Mesenchymal stem cell (in vitro differentiated cells and primary cell): ENCODE results near the gene CYB5R3.
"Not testable (repeated sequence)": the region's sequence is repeated elsewhere in the genome, so short reads cannot be mapped to it uniquely, and the experiment has no call there.

ENCODE experiments used
- DNase-seq: peaks from one replicate; pipeline ENCODE4 v3.0.0-alpha.2; 2013
- H2AFZ ChIP-seq: one replicate; pipeline ENCODE4 v1.6.1; 2013; ENCODE audit warnings: low read depth, mild to moderate bottlenecking, control low read depth, inconsistent platforms, low read length, moderate library complexity
- H2AK5ac ChIP-seq: 2 replicates; pipeline ENCODE4 v1.6.1; 2013; ENCODE audit warnings: low read length, moderate library complexity, mild to moderate bottlenecking, inconsistent platforms; ENCODE audit not compliant: severe bottlenecking
- H2BK120ac ChIP-seq: one replicate; pipeline ENCODE4 v1.6.1; 2013; ENCODE audit warnings: low read depth, mild to moderate bottlenecking, inconsistent platforms, low read length, moderate library complexity
- H2BK12ac ChIP-seq, 2 experiments: one replicate each; pipeline ENCODE4 v1.6.1; 2013; ENCODE audit warnings: inconsistent platforms in 2 of 2, low read length in 2 of 2, mild to moderate bottlenecking in 2 of 2, moderate library complexity in 2 of 2, control low read depth in 1 of 2
- H2BK15ac ChIP-seq: one replicate; pipeline ENCODE4 v1.6.1; 2013; ENCODE audit warnings: mild to moderate bottlenecking, low read depth, inconsistent platforms; ENCODE audit not compliant: poor library complexity, severe bottlenecking
- H2BK5ac ChIP-seq: 2 replicates; pipeline ENCODE4 v1.6.1; 2013; ENCODE audit warnings: low read depth, mild to moderate bottlenecking, low read length, control low read depth, inconsistent platforms; ENCODE audit not compliant: poor library complexity, severe bottlenecking
- H3K14ac ChIP-seq, 2 experiments: one replicate each; pipeline ENCODE4 v1.6.1; 2013; ENCODE audit warnings: inconsistent platforms in 2 of 2, low read length in 2 of 2, control low read depth in 1 of 2, mild to moderate bottlenecking in 1 of 2, moderate library complexity in 1 of 2
- H3K18ac ChIP-seq, 2 experiments: one replicate each; pipeline ENCODE4 v1.6.1; 2013; ENCODE audit warnings: inconsistent platforms in 2 of 2, low read length in 2 of 2, control low read depth in 1 of 2, low read depth in 1 of 2, mild to moderate bottlenecking in 1 of 2
- H3K23ac ChIP-seq, 2 experiments: one replicate each; pipeline ENCODE4 v1.6.1; 2013; ENCODE audit warnings: inconsistent platforms in 2 of 2, low read length in 2 of 2, mild to moderate bottlenecking in 2 of 2, moderate library complexity in 2 of 2, control low read depth in 1 of 2
- H3K27ac ChIP-seq: 2 replicates; pipeline ENCODE4 v1.5.1; 2013; ENCODE audit warnings: mild to moderate bottlenecking, moderate library complexity, low read length, control low read depth, inconsistent platforms; ENCODE audit not compliant: poor library complexity, severe bottlenecking
- H3K27me3 ChIP-seq, 2 experiments: 2 replicates each; pipeline versions ENCODE4 v1.6.1 to v1.7.0; 2013; ENCODE audit warnings: low read length in 2 of 2, mild to moderate bottlenecking in 2 of 2, moderate library complexity in 2 of 2, control low read depth in 1 of 2, inconsistent platforms in 1 of 2; ENCODE audit not compliant: control insufficient read depth in 1 of 2, insufficient read depth in 1 of 2
- H3K36me3 ChIP-seq, 2 experiments: 2 replicates each; pipeline versions ENCODE4 v1.6.1 to v1.7.0; 2013; ENCODE audit warnings: low read length in 2 of 2, control low read depth in 1 of 2, inconsistent platforms in 1 of 2, low read depth in 1 of 2, mild to moderate bottlenecking in 1 of 2; ENCODE audit not compliant: insufficient read depth in 2 of 2, control insufficient read depth in 1 of 2
- H3K4ac ChIP-seq, 2 experiments: one replicate each; pipeline ENCODE4 v1.6.1; 2013; ENCODE audit warnings: inconsistent platforms in 2 of 2, low read length in 2 of 2, mild to moderate bottlenecking in 2 of 2, moderate library complexity in 2 of 2, control low read depth in 1 of 2, low read depth in 1 of 2
- H3K4me1 ChIP-seq: 2 replicates; pipeline ENCODE4 v1.6.1; 2013; ENCODE audit warnings: low read depth, low read length, control low read depth; ENCODE audit not compliant: control insufficient read depth, insufficient read depth
- H3K4me2 ChIP-seq: 2 replicates; pipeline ENCODE4 v1.6.1; 2013; ENCODE audit warnings: low read length, mild to moderate bottlenecking, inconsistent platforms; ENCODE audit not compliant: poor library complexity, severe bottlenecking
- H3K4me3 ChIP-seq, 2 experiments: 2 replicates each; pipeline versions ENCODE4 v1.5.1 to v1.7.0; 2013; ENCODE audit warnings: low read length in 2 of 2, mild to moderate bottlenecking in 2 of 2, control low read depth in 1 of 2, low read depth in 1 of 2; ENCODE audit not compliant: insufficient read depth in 1 of 2
- H3K79me1 ChIP-seq: replicated peaks from 2 replicates; pipeline ENCODE4 v1.6.1; 2013; ENCODE audit warnings: mild to moderate bottlenecking, control low read depth, low read length, inconsistent platforms; ENCODE audit not compliant: poor library complexity, severe bottlenecking
- H3K9ac ChIP-seq: 2 replicates; pipeline ENCODE4 v1.7.0; 2013; ENCODE audit warnings: mild to moderate bottlenecking, low read length, moderate library complexity
- H3K9me3 ChIP-seq: 2 replicates; pipeline ENCODE4 v1.7.0; 2013; ENCODE audit warnings: mild to moderate bottlenecking, low read length; ENCODE audit not compliant: control insufficient read depth
- H4K8ac ChIP-seq: one replicate; pipeline ENCODE4 v1.6.1; 2013; ENCODE audit warnings: inconsistent platforms, mild to moderate bottlenecking, low read length, moderate library complexity
- H4K91ac ChIP-seq: one replicate; pipeline ENCODE4 v1.6.1; 2013; ENCODE audit warnings: mild to moderate bottlenecking, low read length, inconsistent platforms
- WGBS: methylation state at CpG from one replicate; pipeline ENCODE4 v1.1.7; 2013; ENCODE audit warnings: mixed read lengths; 5-methylcytosine and 5-hydroxymethylcytosine counted together

The CYB5R3 gene

GRCh38 chr22:42577623-42578240 is 71.5 kb downstream of the CYB5R3 start:
- Histone ChIP-seq H2BK5ac (no peak overlapping the region), H3K79me1 (peaks cover 7% of the 10 kb centered on the region), H3K36me3 (peaks cover 34 to 58% of the 10 kb centered on the region in 2 experiments), H3K14ac (no peak overlapping the region), H4K8ac (no peak overlapping the region), H2BK12ac (no peak overlapping the region), H3K4me3 (no peak overlapping the region), H3K4me2 (no peak overlapping the region), H3K27ac (no peak overlapping the region), H2BK120ac (no peak overlapping the region), H3K23ac (no peak overlapping the region), H3K9me3 (no peaks in the 10 kb centered on the region), H2AFZ (no peak overlapping the region), H3K18ac (no peak overlapping the region), H3K27me3 (no peaks in the 10 kb centered on the region), H2BK15ac (no peak overlapping the region), H3K4ac (no peak overlapping the region), H3K4me1 (peaks cover 5% of the 10 kb centered on the region), H4K91ac (no peak overlapping the region), H2AK5ac (no peak overlapping the region), H3K9ac (no peak overlapping the region)
- WGBS = 95% methylated on average over 13 of the region's 15 CpGs
- no peak for DNase-seq

GRCh38 chr22:42577141-42577540 is 72.1 kb downstream of the CYB5R3 start:
- H3K27me3 ChIP-seq, H3K27ac ChIP-seq, H3K4me3 ChIP-seq, H3K9me3 ChIP-seq, H2AK5ac ChIP-seq, H2BK120ac ChIP-seq, H3K18ac ChIP-seq, H4K91ac ChIP-seq, H3K79me1 ChIP-seq, H3K4me2 ChIP-seq, H4K8ac ChIP-seq, H2BK12ac ChIP-seq, H3K14ac ChIP-seq, H3K4ac ChIP-seq, DNase-seq, H3K23ac ChIP-seq, H3K4me1 ChIP-seq, H2BK5ac ChIP-seq, H3K9ac ChIP-seq, H2AFZ ChIP-seq, H2BK15ac ChIP-seq: not testable (repeated sequence)
- H3K36me3 ChIP-seq = peaks cover 33 to 59% of the 10 kb centered on the region in 2 experiments
- 95% methylated on average over 5 of the region's 9 CpGs for WGBS

GRCh38 chr22:42575996-42576574 is 73.1 kb downstream of the CYB5R3 start:
- H4K91ac ChIP-seq, H3K4me3 ChIP-seq, H3K18ac ChIP-seq, H3K27me3 ChIP-seq, H2AK5ac ChIP-seq, DNase-seq, H4K8ac ChIP-seq, H3K27ac ChIP-seq, H3K9me3 ChIP-seq, H3K23ac ChIP-seq, H3K79me1 ChIP-seq, H3K9ac ChIP-seq, H3K14ac ChIP-seq, H2BK15ac ChIP-seq, H2BK5ac ChIP-seq, H2AFZ ChIP-seq, H3K4me1 ChIP-seq, H3K4me2 ChIP-seq, H2BK120ac ChIP-seq, H2BK12ac ChIP-seq, H3K4ac ChIP-seq: not testable (repeated sequence)
- WGBS = 90% methylated on average over 22 of the region's 30 CpGs
- H3K36me3 ChIP-seq = peaks cover 36 to 68% of the 10 kb centered on the region in 2 experiments

- not testable (repeated sequence) for H3K4me1 ChIP-seq, H4K8ac ChIP-seq, H2AK5ac ChIP-seq, H2BK120ac ChIP-seq, H3K23ac ChIP-seq, H3K9ac ChIP-seq, H4K91ac ChIP-seq, H3K9me3 ChIP-seq, H3K18ac ChIP-seq, H2BK15ac ChIP-seq, H3K4me2 ChIP-seq, H3K27ac ChIP-seq, H3K79me1 ChIP-seq, H3K4me3 ChIP-seq, H2BK12ac ChIP-seq, H3K27me3 ChIP-seq, H3K4ac ChIP-seq, H3K14ac ChIP-seq, H2AFZ ChIP-seq, DNase-seq, H2BK5ac ChIP-seq
- H3K36me3 ChIP-seq = peaks cover 37 to 76% of the 10 kb centered on the region in 2 experiments
- WGBS = 93% methylated on average over 10 of the region's 21 CpGs
Measured at GRCh38 chr22:42574468-42574867, 74.7 kb downstream of the CYB5R3 start.
